Measurements from ENCODE around the gene ABCA2. TPM values are rescaled to one million over a fixed set of nuclear protein-coding genes. Genes with fewer than 3 reads are reported as not detected.

Gene ABCA2
- total and polyA plus RNA-seq, 9 of the 15 experiments (the other 6 are each of a cell fraction or from before 2014, with no cell fraction given) = 0.69 to 16.3 (median 6.1) TPM; not detected in 2

DNA sequence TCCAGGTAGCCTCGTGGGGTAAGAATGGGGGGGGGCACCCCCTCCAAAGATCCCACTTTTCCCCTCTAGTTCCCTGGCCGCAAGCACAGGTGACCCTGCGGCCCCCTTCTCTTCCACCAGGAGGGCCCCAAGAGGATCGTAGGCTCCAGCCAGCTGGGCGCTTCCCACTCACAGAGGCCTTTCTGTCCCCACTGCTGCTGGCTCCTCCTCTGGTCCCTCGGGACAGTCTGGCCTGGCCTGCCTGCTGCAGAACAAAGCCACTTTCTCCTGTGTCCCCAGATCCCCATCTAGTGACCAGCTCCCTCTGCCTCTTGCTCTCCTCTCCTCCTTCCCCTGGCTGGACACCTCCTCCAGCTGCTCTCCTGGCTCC lies 42.9 kb upstream of the ABCA2 start (continued):
- TF ChIP-seq GATA2 (CRISPR knock-in tag; IDR thresholded peaks at IDR 0.05) (no peak), ZC3H8 (IDR thresholded peaks at IDR 0.05) (no peak), ZNF551 (CRISPR knock-in tag; IDR thresholded peaks at IDR 0.05) (no peak), ZSCAN29 (IDR thresholded peaks at IDR 0.05) (no peak), KLF6 (CRISPR knock-in tag; IDR thresholded peaks at IDR 0.05; ENCODE audit: borderline replicate concordance) (no peak), NEUROD1 (IDR thresholded peaks at IDR 0.05; ENCODE audit: borderline replicate concordance, low read depth, low read length, partially characterized antibody) (peak; percentile 1), ELF4 (CRISPR knock-in tag; IDR thresholded peaks at IDR 0.05) (no peak), ZNF174 (CRISPR knock-in tag; IDR thresholded peaks at IDR 0.05) (no peak), ZFX (CRISPR knock-in tag; IDR thresholded peaks at IDR 0.05) (peak; percentile 77), RBFOX2 (IDR thresholded peaks at IDR 0.05; ENCODE audit: low read depth, low read length) (no peak; the same call in 1 of the 2 replicates), ZBED1 (IDR thresholded peaks at IDR 0.05) (no peak)
- TF ChIP-seq, protein P1, sequence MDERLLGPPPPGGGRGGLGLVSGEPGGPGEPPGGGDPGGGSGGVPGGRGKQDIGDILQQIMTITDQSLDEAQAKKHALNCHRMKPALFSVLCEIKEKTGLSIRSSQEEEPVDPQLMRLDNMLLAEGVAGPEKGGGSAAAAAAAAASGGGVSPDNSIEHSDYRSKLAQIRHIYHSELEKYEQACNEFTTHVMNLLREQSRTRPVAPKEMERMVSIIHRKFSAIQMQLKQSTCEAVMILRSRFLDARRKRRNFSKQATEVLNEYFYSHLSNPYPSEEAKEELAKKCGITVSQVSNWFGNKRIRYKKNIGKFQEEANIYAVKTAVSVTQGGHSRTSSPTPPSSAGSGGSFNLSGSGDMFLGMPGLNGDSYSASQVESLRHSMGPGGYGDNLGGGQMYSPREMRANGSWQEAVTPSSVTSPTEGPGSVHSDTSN (CRISPR knock-in tag; IDR thresholded peaks at IDR 0.05; ENCODE audit: low read depth) = no peak
- TF ChIP-seq, protein P1 (tag; conservative IDR thresholded peaks at IDR 0.05; ENCODE audit: low read depth) = no peak
- TF ChIP-seq, protein P2, sequence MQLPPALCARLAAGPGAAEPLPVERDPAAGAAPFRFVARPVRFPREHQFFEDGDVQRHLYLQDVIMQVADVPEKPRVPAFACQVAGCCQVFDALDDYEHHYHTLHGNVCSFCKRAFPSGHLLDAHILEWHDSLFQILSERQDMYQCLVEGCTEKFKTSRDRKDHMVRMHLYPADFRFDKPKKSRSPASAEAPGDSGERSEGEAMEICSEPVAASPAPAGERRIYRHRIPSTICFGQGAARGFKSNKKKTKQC (CRISPR knock-in tag; IDR thresholded peaks at IDR 0.05) = no peak
- TF ChIP-seq, protein P3, sequence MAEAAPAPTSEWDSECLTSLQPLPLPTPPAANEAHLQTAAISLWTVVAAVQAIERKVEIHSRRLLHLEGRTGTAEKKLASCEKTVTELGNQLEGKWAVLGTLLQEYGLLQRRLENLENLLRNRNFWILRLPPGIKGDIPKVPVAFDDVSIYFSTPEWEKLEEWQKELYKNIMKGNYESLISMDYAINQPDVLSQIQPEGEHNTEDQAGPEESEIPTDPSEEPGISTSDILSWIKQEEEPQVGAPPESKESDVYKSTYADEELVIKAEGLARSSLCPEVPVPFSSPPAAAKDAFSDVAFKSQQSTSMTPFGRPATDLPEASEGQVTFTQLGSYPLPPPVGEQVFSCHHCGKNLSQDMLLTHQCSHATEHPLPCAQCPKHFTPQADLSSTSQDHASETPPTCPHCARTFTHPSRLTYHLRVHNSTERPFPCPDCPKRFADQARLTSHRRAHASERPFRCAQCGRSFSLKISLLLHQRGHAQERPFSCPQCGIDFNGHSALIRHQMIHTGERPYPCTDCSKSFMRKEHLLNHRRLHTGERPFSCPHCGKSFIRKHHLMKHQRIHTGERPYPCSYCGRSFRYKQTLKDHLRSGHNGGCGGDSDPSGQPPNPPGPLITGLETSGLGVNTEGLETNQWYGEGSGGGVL (CRISPR knock-in tag; IDR thresholded peaks at IDR 0.05) = no peak
- TF ChIP-seq, protein P4, sequence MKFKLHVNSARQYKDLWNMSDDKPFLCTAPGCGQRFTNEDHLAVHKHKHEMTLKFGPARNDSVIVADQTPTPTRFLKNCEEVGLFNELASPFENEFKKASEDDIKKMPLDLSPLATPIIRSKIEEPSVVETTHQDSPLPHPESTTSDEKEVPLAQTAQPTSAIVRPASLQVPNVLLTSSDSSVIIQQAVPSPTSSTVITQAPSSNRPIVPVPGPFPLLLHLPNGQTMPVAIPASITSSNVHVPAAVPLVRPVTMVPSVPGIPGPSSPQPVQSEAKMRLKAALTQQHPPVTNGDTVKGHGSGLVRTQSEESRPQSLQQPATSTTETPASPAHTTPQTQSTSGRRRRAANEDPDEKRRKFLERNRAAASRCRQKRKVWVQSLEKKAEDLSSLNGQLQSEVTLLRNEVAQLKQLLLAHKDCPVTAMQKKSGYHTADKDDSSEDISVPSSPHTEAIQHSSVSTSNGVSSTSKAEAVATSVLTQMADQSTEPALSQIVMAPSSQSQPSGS (CRISPR knock-in tag; IDR thresholded peaks at IDR 0.05) = no peak
- TF ChIP-seq, protein P5, sequence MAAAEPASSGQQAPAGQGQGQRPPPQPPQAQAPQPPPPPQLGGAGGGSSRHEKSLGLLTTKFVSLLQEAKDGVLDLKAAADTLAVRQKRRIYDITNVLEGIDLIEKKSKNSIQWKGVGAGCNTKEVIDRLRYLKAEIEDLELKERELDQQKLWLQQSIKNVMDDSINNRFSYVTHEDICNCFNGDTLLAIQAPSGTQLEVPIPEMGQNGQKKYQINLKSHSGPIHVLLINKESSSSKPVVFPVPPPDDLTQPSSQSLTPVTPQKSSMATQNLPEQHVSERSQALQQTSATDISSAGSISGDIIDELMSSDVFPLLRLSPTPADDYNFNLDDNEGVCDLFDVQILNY (CRISPR knock-in tag; IDR thresholded peaks at IDR 0.05) = no peak
- TF ChIP-seq, protein P6, sequence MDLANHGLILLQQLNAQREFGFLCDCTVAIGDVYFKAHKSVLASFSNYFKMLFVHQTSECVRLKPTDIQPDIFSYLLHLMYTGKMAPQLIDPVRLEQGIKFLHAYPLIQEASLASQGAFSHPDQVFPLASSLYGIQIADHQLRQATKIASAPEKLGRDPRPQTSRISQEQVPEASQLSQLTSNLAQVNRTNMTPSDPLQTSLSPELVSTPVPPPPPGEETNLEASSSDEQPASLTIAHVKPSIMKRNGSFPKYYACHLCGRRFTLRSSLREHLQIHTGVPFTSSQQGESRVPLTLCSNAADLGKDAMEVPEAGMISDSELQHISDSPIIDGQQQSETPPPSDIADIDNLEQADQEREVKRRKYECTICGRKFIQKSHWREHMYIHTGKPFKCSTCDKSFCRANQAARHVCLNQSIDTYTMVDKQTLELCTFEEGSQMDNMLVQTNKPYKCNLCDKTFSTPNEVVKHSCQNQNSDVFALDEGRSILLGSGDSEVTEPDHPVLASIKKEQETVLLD (IDR thresholded peaks at IDR 0.05) = no peak
- TF ChIP-seq, protein P7, sequence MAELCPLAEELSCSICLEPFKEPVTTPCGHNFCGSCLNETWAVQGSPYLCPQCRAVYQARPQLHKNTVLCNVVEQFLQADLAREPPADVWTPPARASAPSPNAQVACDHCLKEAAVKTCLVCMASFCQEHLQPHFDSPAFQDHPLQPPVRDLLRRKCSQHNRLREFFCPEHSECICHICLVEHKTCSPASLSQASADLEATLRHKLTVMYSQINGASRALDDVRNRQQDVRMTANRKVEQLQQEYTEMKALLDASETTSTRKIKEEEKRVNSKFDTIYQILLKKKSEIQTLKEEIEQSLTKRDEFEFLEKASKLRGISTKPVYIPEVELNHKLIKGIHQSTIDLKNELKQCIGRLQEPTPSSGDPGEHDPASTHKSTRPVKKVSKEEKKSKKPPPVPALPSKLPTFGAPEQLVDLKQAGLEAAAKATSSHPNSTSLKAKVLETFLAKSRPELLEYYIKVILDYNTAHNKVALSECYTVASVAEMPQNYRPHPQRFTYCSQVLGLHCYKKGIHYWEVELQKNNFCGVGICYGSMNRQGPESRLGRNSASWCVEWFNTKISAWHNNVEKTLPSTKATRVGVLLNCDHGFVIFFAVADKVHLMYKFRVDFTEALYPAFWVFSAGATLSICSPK (IDR thresholded peaks at IDR 0.05; ENCODE audit: borderline replicate concordance) = 0 out of 2 replicates have a peak, but pooled peaks have one; percentile 66
